ENCODE measurements around the gene RBMX2. TPM values are rescaled to one million over a fixed set of nuclear protein-coding genes. Genes with fewer than 3 reads are reported as not detected.

Gene RBMX2
- total RNA-seq, 1 experiment from 2014 or later: 33.1 TPM

GRCh38 chrX:130443875-130444274 lies 42.1 kb downstream of the RBMX2 start:
- BruUV-seq (replicated peaks): no TSS peak
- ChIA-PET CTCF (no interaction called here), POLR2A (ENCODE audit: low non-redundant PET) (no interaction called here)
- intact Hi-C loops (cut with micrococcal nuclease; ENCODE audit: unreplicated experiment): no loop called here
- Histone ChIP-seq H3K4me1 (ENCODE audit: insufficient read depth, low read length, poor library complexity, severe bottlenecking) (no peaks in the 10 kb centered on the region), H3K27me3 (replicated peaks; ENCODE audit: insufficient read depth, low read depth, low read length, poor library complexity) (no peaks in the 10 kb centered on the region), H3K27ac (ENCODE audit: low read depth, low read length, poor library complexity, severe bottlenecking) (no peak overlapping the region), H3K4me3 (ENCODE audit: low read depth, low read length, poor library complexity, severe bottlenecking) (no peak overlapping the region), H3K36me3 (ENCODE audit: insufficient read depth, low read length, poor library complexity, severe bottlenecking) (no peaks in the 10 kb centered on the region), H3K9me3 (ENCODE audit: low read depth, low read length, poor library complexity, severe bottlenecking) (no peaks in the 10 kb centered on the region)
- DNase-seq (ENCODE audit: low spot score): no peak
- TF ChIP-seq CTCF (conservative IDR thresholded peaks at IDR 0.05; ENCODE audit: low read depth, low read length) (no peak), EZH2 (IDR thresholded peaks at IDR 0.05; ENCODE audit: borderline replicate concordance, low read depth, low read length, poor library complexity, severe bottlenecking) (no peak)

- intact Hi-C loops (cut with micrococcal nuclease; ENCODE audit: unreplicated experiment): no loop called here
- H3K4me3 ChIP-seq (ENCODE audit: low read depth, low read length, poor library complexity, severe bottlenecking): no peak overlapping the region
- no peak overlapping the region for H3K27ac ChIP-seq (ENCODE audit: low read depth, low read length, poor library complexity, severe bottlenecking)
- ChIA-PET CTCF (no interaction called here), POLR2A (ENCODE audit: low non-redundant PET) (no interaction called here)
- TF ChIP-seq EZH2 (IDR thresholded peaks at IDR 0.05; ENCODE audit: borderline replicate concordance, low read depth, low read length, poor library complexity, severe bottlenecking) (no peak), CTCF (conservative IDR thresholded peaks at IDR 0.05; ENCODE audit: low read depth, low read length) (no peak)
- H3K36me3 ChIP-seq (ENCODE audit: insufficient read depth, low read length, poor library complexity, severe bottlenecking): no peaks in the 10 kb centered on the region
- DNase-seq (ENCODE audit: low spot score): no peak
- no peaks in the 10 kb centered on the region for H3K9me3 ChIP-seq (ENCODE audit: low read depth, low read length, poor library complexity, severe bottlenecking)
- H3K27me3 ChIP-seq (replicated peaks; ENCODE audit: insufficient read depth, low read depth, low read length, poor library complexity): no peaks in the 10 kb centered on the region
- no peaks in the 10 kb centered on the region for H3K4me1 ChIP-seq (ENCODE audit: insufficient read depth, low read length, poor library complexity, severe bottlenecking)
- no TSS peak for BruUV-seq (replicated peaks)
Measured at GRCh38 chrX:130444641-130445336, 43.0 kb downstream of the RBMX2 start.

- no peak for DNase-seq (ENCODE audit: low spot score)
- BruUV-seq (replicated peaks): no TSS peak
- Histone ChIP-seq H3K27ac (ENCODE audit: low read depth, low read length, poor library complexity, severe bottlenecking) (no peak overlapping the region), H3K9me3 (ENCODE audit: low read depth, low read length, poor library complexity, severe bottlenecking) (no peaks in the 10 kb centered on the region), H3K27me3 (replicated peaks; ENCODE audit: insufficient read depth, low read depth, low read length, poor library complexity) (no peaks in the 10 kb centered on the region), H3K4me3 (ENCODE audit: low read depth, low read length, poor library complexity, severe bottlenecking) (no peak overlapping the region), H3K4me1 (ENCODE audit: insufficient read depth, low read length, poor library complexity, severe bottlenecking) (no peaks in the 10 kb centered on the region), H3K36me3 (ENCODE audit: insufficient read depth, low read length, poor library complexity, severe bottlenecking) (no peaks in the 10 kb centered on the region)
- POLR2A ChIA-PET (ENCODE audit: low non-redundant PET): no interaction called here
- CTCF ChIA-PET: no interaction called here
- intact Hi-C loops (cut with micrococcal nuclease; ENCODE audit: unreplicated experiment): no loop called here
- TF ChIP-seq EZH2 (IDR thresholded peaks at IDR 0.05; ENCODE audit: borderline replicate concordance, low read depth, low read length, poor library complexity, severe bottlenecking) (no peak), CTCF (conservative IDR thresholded peaks at IDR 0.05; ENCODE audit: low read depth, low read length) (no peak)
Measured at GRCh38 chrX:130446974-130447373, 45.2 kb downstream of the RBMX2 start.

Other genes with a start within 250 kb of the RBMX2 start
- gene AIFM1, start 236.1 kb upstream of the RBMX2 start, total RNA-seq (2021): 69.4 and 71.1 TPM in 2 replicates
- 4.8 and 6.2 TPM in 2 replicates for gene RAB33A, start 230.0 kb upstream of the RBMX2 start, total RNA-seq (2021)
- 16.8 and 22.0 TPM in 2 replicates for gene ZNF280C, start 133.1 kb upstream of the RBMX2 start, total RNA-seq (2021)
- 19.3 and 21.6 TPM in 2 replicates for gene SLC25A14, start 62.1 kb upstream of the RBMX2 start, total RNA-seq (2021)
- gene GPR119, start 16.3 kb upstream of the RBMX2 start, total RNA-seq (2021): not detected in 2 replicates